Myocyte (in vitro differentiated cells): ENCODE results near the gene PHAF1. TPM values are rescaled to one million over a fixed set of nuclear protein-coding genes. Genes with fewer than 3 reads are reported as not detected.
A peak's percentile ranks its signal among the peaks of the same experiment; 100 is the strongest.

Experiments used
- DNase-seq: peaks from one replicate; pipeline ENCODE4 v3.0.0-alpha.2; 2012; ENCODE audit warnings: low read depth
- total RNA-seq: library from RNA; depleted of rRNA; stranded (reverse); fragments of >200 nt; gene quantifications from 2 replicates; pipeline ENCODE4 v1.2.3, GENCODE V29; 2014

PHAF1 gene
- total RNA-seq, 1 donor from 2014 or later: 30.7 TPM

- DNase-seq: no peak
These were observed 4.9 kb upstream of the PHAF1 start for GRCh38 chr16:67104845-67105244.

GRCh38 chr16:67105246-67105645, 4.5 kb upstream of the PHAF1 start:
- no peak for DNase-seq

GRCh38 chr16:67105881-67106280, 3.9 kb upstream of the PHAF1 start:
- DNase-seq: no peak

GRCh38 chr16:67108489-67108888, 1.3 kb upstream of the PHAF1 start:
- no peak for DNase-seq

GRCh38 chr16:67108931-67109406, 772 bp upstream of the PHAF1 start:
- DNase-seq: no peak

- DNase-seq: no peak
These were observed 2.3 kb downstream of the PHAF1 start for GRCh38 chr16:67111951-67112444.

GRCh38 chr16:67112591-67113399, 3.1 kb downstream of the PHAF1 start:
- no peak for DNase-seq

- no peak for DNase-seq
These were observed 5.1 kb downstream of the PHAF1 start for GRCh38 chr16:67114793-67115192.

GRCh38 chr16:67115639-67116038, 5.9 kb downstream of the PHAF1 start:
- DNase-seq: peak; percentile 54

- DNase-seq: no peak
These were observed 6.9 kb downstream of the PHAF1 start for GRCh38 chr16:67116388-67117311.

- no peak for DNase-seq
These were observed 8.0 kb downstream of the PHAF1 start for GRCh38 chr16:67117716-67118115.

GRCh38 chr16:67120025-67120424, 10.3 kb downstream of the PHAF1 start:
- no peak for DNase-seq

GRCh38 chr16:67122799-67123198, 13.1 kb downstream of the PHAF1 start:
- peak; percentile 39 for DNase-seq

- DNase-seq: peak; percentile 63
These were observed 18.7 kb downstream of the PHAF1 start for GRCh38 chr16:67128417-67128816.

GRCh38 chr16:67128887-67129286, 19.1 kb downstream of the PHAF1 start:
- no peak for DNase-seq

GRCh38 chr16:67129422-67129821, 19.7 kb downstream of the PHAF1 start:
- no peak for DNase-seq

- DNase-seq: no peak
These were observed 27.9 kb downstream of the PHAF1 start for GRCh38 chr16:67137605-67138004.

- DNase-seq: no peak
These were observed 31.6 kb downstream of the PHAF1 start for GRCh38 chr16:67141391-67141790.

GRCh38 chr16:67142342-67142741, 32.6 kb downstream of the PHAF1 start:
- no peak for DNase-seq

GRCh38 chr16:67144943-67145342, 35.2 kb downstream of the PHAF1 start:
- DNase-seq: no peak

- no peak for DNase-seq
These were observed 36.0 kb downstream of the PHAF1 start for GRCh38 chr16:67145746-67146145.
